NOMO-1 (cell line): Measurements from ENCODE around the gene MID1.

Source experiments
- DNase-seq, 2 experiments: peaks; one replicate each; lab custom pipeline; 2025; ENCODE audit not compliant: unreplicated experiment in 2 of 2; lab: John Stamatoyannopoulos, UW

The MID1 gene

DNA sequence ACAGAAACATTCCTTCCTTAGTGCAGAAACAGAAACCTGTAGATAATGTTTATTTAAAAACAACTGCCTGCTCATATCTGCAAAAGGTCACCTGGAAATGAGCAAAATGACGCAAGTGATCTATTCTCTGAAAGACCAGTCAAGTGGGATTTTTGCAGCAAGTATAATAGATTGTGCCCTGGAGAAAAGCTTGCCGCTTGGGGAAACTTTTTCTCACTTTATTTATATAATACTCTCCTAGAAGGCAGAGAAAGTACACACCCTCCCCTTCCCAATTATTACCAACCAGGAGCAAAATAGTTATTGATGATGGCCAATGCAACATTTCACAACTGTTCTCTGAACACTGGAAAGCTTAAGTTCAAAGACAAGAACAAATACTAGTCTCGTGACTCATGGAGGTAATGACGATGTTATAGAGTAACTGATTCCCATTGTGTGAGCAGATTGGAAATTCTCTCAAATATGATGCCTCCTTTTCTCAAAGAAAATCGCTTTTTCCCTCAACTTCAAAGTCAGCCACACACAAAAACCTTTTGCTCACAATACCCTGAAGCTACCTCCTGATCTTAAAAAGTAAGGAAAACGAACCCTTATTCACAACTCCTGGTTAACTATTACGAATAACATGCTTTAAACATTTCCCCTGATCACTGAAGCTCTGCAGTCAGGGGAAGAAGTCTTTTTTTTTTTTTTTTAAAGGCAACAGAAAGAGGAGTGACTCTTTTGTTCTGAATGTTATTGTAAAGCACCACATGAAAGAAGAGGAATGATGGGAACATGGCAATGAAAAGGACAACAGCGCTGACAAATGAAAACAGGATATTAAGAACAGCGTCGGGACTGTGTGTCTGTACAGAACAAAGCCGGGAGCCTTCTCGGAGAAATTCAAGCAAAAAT lies 41.0 kb downstream of the MID1 start:
- no peak for DNase-seq

DNA sequence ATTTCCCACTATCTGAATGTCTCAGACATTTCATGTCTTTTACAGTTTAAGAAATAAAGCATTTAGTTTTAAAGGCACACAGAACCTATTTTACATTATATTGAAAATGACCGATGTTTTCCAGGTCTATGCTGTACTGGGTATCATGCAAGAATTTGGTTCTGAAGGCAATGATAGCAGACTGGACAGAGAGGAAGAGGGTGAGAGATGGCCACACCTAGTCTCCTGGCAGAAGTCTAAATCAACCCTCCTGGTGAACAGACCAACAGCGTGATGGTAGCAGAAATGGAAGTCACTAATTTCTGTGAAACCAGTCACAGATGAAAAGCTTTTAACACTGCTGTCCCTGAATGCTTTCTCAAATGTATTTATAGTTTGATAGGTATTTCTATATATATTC lies 41.9 kb downstream of the MID1 start:
- no peak for DNase-seq

DNA sequence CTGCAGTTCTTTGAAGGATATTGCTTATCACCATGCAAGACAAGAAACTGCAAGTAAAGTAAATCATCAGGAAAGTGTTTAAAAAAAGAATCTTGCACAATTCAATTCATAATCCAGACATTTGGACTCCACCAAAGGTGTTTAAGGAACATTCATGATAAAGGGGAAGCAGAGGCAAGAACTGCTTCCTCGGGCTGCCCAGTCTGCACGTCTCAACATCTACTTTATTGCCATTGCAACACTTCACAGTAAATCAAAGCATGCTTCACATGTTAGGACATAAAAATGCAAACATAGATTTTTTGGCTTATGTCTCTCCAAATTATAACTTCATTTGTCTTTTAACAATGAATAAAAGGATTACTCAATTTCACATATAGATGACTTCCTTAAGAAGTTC lies 42.5 kb downstream of the MID1 start:
- DNase-seq = peak; percentile 86 to 92

DNA sequence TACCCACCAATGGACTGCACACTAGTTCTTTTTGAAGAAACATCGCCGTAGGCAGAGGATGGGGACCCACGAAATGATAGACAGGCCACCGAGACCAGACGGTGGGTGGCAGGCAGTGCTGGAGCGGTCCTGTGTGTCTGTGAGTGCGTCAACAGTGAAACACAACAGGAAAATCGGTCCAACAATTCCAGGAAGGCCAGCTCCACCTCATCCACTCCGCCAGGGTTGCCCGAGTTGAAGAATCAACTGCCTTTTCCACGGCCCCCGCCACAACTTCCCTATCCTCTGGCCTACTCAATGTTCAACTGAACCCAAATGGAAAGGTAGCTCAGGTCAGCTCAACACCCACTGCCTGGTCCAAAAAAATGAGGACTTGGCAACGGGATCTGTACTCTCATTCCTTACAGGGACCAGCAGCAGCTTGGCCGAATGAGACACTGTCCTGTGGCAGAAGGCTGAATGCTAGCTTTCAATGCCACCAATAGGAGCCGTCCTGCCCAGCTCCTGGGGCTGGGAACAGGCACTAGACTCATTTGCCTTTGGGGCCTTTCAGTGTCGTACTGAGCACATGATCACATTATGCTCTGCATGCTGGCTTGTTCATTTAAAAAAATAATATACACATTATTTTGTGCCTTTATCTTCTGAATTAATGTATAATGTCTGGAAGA lies 43.5 kb downstream of the MID1 start:
- no peak for DNase-seq

DNA sequence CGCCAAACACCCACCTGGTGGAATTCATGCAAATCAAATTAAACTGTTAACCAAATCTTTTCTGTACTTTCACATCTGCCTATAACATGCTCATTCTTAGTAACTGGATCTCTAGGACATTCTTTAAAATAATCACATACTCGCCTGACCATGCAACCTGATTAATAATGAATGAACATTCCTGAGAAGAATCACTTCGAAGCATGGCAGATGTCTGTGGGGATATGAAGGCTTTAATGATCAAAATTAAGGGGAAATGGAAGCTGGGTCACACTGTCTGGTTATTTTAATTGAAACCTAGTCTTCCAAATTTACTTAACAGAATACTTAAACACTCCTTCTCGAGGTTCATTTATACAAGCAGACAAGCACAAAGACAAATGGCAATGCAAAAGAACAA lies 44.2 kb downstream of the MID1 start:
- no peak for DNase-seq

DNA sequence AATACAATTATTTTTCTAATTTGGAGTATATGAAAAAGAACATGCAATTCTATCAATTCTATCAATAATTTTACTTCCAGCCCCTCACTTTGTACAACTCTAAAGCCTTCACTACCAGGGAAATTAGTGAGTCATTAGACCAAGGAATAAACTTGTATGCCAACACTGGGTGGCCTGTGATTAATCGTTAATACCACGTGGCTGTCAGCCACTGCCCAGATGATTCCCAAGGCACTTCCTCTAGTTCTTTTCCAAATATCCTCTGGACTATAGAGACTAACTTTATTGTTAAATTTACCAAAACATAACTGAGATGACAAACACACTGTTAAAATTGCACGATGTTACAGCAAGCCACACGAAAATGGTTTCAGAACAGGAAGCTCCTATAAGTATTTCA lies 45.7 kb downstream of the MID1 start:
- DNase-seq = no peak

DNA sequence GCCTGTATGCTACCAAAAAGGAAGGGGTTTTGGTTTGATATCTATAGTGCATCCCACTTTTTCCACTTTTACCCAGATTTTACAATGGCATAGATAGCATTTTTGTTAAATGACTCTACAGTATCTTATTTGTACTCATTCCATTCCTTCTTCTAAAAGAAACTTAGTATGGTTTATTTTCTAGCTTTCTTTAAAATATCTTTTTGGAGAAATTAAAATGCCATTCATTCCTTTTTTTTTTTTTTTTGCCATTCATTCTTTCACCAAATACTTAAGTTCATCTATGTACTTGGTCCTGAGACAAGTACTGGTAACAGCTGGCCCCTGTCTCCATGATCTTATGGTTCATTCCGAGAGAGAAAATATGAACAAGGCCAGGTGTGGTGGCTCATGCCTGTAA lies 49.1 kb downstream of the MID1 start:
- no peak for DNase-seq

DNA sequence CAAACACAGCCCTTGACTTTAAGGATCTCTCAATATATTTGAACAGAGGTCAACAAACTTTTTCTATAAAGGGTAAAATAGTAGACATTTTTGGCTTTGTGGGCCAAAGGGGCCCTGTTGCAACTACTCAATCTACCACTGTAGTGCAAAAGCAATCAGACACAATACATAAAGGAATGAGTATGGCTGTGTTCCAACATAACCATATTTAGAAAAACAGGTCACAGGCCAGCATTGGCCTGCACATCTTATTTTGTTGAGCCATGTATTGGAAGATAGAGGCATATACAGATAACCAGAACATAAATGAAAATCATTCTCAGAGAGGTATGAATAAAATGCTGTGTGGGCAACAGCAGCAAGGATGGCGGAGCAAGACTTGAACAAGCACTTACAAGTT lies 49.8 kb downstream of the MID1 start:
- DNase-seq = no peak

DNA sequence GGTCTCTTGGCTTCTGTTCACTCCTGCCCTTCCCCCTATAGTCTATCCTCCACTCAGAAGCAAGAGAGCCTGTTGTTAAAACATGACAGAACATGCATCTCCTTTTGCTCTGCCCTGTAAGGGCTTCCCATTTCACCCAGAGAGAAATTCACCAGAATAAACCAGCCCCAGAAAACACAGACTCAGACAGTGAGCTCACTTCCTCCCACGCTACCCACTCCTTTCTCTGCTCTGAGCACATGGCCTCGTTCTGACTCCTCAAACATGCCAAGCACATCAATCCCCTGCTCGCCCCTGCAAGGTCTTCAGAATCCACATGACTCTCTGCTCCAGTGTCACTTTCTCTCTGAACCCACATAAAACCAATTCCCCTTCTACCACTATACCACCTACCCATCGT lies 50.4 kb downstream of the MID1 start:
- no peak for DNase-seq

DNA sequence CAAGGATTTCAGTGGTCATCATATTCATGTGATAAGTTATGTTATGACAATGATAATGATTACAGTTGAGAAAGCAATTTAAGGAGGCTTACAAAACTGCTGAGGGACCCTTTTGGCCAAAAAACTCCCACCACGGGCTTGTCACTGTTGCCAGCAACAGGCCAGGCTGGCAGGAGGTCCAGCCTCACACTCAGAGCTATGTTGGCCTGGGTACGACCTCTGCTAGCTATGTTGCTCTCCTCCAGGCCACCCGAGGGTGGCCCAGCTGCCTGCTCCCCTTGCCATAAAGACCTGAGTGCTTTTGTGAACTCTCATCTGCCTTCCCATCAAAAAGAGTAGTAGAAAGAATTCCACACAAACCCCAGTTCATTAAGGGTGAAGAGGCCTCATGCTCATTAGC lies 52.0 kb downstream of the MID1 start:
- no peak for DNase-seq

DNA sequence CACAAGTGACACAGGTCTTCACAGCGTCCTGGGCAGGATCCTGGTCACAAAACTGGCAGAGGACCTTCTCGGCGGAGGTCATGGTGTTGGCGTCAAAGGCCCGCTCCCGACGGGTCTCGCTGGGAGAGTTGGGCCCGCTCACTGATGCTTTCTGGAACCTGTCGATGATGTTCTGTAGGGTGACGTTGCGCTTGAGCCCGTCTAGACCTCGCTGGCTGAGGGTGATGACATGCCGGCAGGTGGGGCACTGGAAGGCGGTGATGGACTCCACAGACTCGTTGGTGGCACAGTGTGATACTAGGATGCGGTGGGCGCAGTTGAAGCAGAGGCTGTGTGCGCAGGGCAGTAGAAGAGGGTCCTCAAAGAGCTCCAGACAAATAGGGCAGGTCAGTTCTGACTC lies 53.2 kb downstream of the MID1 start:
- DNase-seq = no peak

DNA sequence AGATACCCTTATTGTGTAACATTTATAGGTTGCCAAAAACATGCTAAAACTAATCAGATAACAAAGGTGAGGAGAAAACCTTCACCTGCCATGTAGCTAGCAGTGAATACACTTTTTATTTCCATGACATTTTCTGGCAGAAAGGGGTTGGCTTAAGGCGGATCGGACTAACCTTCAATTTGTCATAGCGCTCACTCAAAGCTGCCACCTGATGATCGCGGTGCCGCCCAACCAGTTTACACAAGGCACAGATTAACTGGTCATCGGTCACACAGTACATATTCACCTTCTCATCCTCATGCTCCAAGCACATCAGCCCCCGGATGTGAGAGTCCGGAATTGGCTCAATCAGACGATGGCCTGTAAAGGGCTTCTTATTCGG lies 53.7 kb downstream of the MID1 start:
- DNase-seq = no peak

DNA sequence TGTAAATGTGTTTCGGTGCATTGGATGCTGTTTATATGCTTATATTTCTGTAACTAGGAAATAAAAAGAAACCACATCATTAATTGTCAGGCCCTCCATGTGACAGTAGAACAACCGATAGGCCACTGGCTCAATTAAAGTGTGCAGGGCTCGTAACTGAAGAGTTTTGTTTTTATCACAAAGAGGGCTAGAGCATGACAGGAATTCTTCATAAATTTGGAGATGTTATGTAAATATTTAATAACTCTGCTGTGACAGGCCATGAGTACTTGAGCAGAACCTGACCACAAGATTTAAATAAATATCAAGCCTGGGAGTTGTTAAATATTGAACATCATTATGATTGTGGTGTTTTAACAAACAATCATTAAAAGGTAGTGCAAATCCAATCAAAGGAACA lies 55.9 kb downstream of the MID1 start:
- DNase-seq = no peak

DNA sequence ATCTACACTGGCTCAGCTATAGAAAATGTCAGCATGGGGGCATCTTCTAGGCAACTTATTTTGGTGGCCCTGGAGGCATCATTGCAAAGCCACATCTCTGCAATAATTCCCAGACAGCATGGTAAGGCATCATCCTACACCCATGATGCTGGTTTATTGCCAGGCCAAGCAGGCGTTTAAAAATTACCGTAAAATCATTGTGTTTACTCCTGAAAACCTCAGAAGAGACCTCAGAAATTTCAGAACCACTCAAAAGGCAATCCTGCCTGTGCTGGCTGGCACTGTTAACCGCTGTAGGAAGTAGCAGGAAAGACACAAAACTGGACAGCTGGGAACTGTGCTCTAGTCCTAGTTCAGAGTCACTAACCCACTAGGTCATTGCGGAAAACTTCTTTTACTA lies 63.2 kb downstream of the MID1 start:
- DNase-seq = no peak

DNA sequence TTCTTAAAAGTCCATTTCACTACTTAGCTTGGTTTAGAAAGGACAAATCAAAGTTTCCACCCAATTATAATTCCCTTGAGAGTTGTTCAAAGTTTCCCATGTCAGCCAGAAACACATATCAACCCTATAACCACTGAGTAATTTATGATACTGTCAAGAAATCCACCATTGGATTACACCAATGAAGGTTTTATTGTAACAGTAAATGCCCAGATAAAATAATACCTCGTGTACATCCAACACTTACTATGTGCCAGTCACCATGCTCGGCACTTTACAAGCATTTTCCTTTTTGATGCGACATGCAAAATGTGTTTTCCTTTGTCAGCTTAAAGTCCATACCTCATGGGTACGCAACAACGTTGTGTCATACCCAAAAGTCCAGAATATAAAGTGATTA lies 64.0 kb downstream of the MID1 start:
- DNase-seq = no peak

DNA sequence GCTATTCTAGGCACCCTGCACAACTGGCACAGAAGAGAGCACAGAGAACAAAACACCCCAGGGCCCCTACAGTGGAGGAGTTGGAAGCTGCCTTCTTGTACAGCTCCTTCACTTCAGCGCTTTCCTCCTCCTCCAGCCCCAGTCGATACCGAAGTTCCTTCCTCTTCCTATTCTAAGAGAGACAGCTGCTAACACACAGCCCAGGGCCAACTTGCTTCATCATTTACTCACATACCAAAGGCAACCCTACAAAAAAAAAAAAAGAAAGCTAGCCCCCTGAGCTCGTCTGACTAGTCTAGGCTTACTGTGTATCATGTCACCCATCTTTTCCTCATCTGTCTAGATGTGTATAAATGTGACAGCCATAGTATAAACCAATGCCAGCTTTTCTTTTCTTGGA lies 64.5 kb downstream of the MID1 start:
- peak; percentile 52 to 59 for DNase-seq

DNA sequence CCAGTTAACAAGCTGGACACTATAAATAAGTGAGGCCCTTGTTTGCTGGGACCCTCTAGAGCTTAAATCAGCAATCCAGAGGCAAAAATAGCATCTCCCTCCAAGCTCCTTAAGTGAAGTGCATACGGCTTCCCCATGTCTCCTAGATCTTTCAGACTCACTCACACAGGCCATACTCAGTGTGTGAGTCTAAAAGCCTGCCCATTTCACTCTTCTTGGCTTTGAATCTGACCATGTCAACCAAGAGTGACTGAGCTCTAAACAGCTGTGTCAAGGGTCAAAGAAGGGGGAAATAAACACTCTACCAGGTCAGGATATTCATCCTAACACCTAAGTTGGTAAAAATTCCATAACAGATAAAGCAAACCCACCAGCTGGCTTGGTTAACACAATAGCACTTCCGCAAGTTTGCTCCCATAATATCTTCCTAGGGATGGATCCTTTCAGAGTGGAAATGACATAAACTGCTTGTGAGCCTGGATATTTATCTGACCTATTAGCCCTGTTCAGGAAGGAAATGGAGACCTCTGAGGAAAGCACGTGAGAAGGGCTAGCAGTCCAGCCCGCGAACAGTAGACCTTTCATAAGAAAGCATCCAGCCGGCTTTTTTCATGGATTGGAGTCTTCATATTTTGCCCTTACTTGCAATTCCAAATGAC lies 65.6 kb downstream of the MID1 start:
- no peak for DNase-seq

DNA sequence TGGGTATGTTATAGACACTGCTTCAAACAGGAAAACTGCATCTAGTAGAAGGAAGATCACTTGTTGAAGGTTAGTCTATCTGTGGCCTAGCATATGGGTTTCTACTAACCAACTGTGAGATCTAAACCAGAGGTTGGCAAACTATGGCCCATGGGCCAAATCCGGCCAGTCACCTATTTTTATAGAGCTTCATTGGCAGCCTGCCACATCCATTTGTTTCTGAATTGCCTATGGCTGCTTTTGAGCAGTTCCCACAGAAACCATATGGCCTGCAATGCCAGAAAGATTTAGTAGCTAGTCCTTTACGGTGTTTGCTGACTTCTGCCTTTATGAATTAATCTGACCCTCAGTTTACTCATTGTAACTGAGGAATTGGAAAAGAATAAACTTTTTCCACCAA lies 71.1 kb downstream of the MID1 start:
- DNase-seq = no peak

DNA sequence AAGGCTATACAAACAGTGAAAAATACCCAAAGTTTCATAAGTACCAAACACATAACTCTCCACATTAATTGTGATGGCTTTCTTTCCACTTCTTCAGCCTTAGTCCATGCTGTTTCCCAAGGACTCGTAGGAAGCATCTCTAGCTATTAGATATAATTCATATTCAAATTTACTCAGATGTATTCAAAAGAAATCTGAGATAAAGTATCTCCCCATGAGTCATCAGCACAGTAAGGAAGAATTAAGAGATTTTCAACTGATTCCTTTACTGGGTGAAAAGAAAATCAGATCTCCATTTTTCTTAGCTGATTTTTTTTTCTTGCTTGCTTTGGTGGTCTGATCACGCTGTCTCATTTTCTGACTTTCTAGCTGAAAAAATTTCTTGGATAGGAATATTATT lies 71.7 kb downstream of the MID1 start:
- no peak for DNase-seq

DNA sequence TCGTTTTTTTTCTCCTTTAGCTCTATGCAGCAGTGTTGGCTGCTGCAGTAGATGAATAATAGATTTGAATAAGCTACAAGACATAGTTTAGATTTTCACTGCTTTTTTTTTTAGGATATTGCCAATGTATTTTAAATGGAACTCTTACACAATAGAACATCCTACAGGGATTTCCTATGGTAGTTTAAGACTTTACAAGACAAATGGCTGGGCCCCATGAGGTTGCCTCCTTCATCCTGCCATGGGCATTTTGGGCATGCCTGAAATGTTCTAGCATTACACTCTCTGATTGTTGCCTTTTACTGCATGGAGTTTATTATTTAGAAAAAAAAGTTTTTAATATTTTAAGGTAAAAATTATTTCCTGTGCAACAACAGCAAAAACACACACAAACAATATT lies 74.5 kb downstream of the MID1 start:
- DNase-seq = no peak

DNA sequence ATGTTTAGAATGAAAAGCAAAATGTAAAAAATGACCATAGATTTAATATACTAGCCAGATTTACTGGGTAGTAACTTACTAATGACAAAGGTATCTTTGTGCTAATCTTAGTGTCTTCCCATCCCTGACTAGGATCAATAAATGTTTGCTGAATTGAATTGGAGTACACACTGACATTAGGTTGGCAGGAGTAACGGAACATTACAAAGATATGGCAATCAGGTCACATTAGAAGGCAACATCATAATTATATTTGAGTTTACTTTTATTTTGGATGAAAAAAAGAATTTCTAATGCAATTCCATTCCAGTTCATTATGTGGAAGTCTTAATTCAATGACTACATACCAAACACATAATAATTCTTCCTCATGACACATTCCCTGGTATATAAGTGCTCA lies 77.8 kb downstream of the MID1 start:
- DNase-seq = no peak

DNA sequence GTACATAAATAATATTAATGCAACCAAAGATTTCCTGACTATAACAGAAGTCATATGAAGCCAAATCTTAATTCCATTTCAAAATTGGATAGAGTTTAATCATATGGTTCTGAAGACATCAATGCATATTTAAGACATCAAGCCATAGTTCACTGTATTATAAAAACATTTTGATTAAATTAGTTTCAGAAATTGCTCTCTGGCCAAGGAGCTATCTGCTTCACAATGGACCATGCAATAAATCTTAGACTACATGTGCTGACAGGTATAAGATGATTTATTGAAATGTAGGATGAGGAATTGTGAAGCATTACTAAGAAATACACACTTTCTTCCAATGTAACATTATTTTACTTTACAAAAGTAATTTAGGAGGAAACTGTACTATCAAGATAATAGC lies 81.6 kb downstream of the MID1 start:
- DNase-seq = no peak
